Lower lobe of right lung (tissue), 2 donors: ENCODE results near the gene JAML. TPM values are rescaled to one million over a fixed set of nuclear protein-coding genes. Genes with fewer than 3 reads are reported as not detected.
A peak's percentile ranks its signal among the peaks of the same experiment; 100 is the strongest.

ENCODE experiments used
- ATAC-seq, 2 donors: fragments of 200-7000 bp; cut with Tn5 transposase; one replicate each; pipeline ENCODE4 v1.9.1; 2020 to 2022; ENCODE audit warnings: mild to moderate bottlenecking in 2 of 2, moderate library complexity in 2 of 2
- DNase-seq: peaks from one replicate; pipeline ENCODE4 v3.0.0-alpha.2; 2020
- H3K27ac ChIP-seq: fragments of 200-600 bp; one replicate; pipeline ENCODE4 v1.8.0; 2022
- H3K27me3 ChIP-seq: fragments of 200-600 bp; one replicate; pipeline ENCODE4 v1.8.0; 2022; ENCODE audit warnings: low read depth
- H3K36me3 ChIP-seq: fragments of 200-600 bp; one replicate; pipeline ENCODE4 v1.8.0; 2022; ENCODE audit warnings: mild to moderate bottlenecking
- H3K4me1 ChIP-seq: fragments of 200-600 bp; one replicate; pipeline ENCODE4 v1.8.0; 2022
- H3K4me3 ChIP-seq: fragments of 200-600 bp; one replicate; pipeline ENCODE4 v1.8.0; 2022; ENCODE audit warnings: mild to moderate bottlenecking
- H3K9me3 ChIP-seq: fragments of 200-600 bp; one replicate; pipeline ENCODE4 v1.8.0; 2022
- CTCF ChIP-seq: fragments of 200-600 bp; IDR thresholded peaks from one replicate; pipeline ENCODE4 v1.8.0; 2022; ENCODE audit warnings: antibody characterized with exemption, mild to moderate bottlenecking
- intact Hi-C: fragments of 100-400 bp; cut with DNase I; formaldehyde crosslinking; loops from one replicate; pipeline ENCODE4 v1.11.0; 2022
- total RNA-seq: library from RNA; stranded (reverse); fragmentation: NEBNext Ultra II Directional; extraction: Animal tissue kit (Norgen Biotek cat#: 25700); gene quantifications from one replicate; pipeline ENCODE4 v1.2.1, GENCODE V29; 2021
- donor health status: DM: no; HTN: yes; CAD: no; lungs with severe emphysema.

The JAML gene
- total RNA-seq, 1 donor from 2014 or later = 163 TPM

GRCh38 chr11:118243993-118244762, 19.4 kb upstream of the JAML start:
- ATAC-seq (no peak), DNase-seq (no peak)
- intact Hi-C loops = no loop called here
- no peaks in the 10 kb centered on the region for H3K9me3 ChIP-seq
- H3K4me1 ChIP-seq = peaks cover 50% of the 10 kb centered on the region
- H3K27me3 ChIP-seq = no peaks in the 10 kb centered on the region
- no peak overlapping the region for H3K27ac ChIP-seq
- no peak overlapping the region for H3K4me3 ChIP-seq
- TF ChIP-seq CTCF = no peak
- H3K36me3 ChIP-seq = no peaks in the 10 kb centered on the region

- intact Hi-C loops = no loop called here
- TF ChIP-seq CTCF = no peak
- Histone ChIP-seq H3K4me3 (no peak overlapping the region), H3K36me3 (no peaks in the 10 kb centered on the region), H3K9me3 (no peaks in the 10 kb centered on the region), H3K27me3 (no peaks in the 10 kb centered on the region), H3K4me1 (peaks cover 60% of the 10 kb centered on the region), H3K27ac (no peak overlapping the region)
- DNase-seq (no peak), ATAC-seq (no peak)
Measured at GRCh38 chr11:118243161-118243560, 18.4 kb upstream of the JAML start.

- DNase-seq = no peak
- Histone ChIP-seq H3K9me3 (no peaks in the 10 kb centered on the region), H3K27me3 (no peaks in the 10 kb centered on the region), H3K4me1 (peaks cover 62% of the 10 kb centered on the region), H3K4me3 (no peak overlapping the region), H3K36me3 (no peaks in the 10 kb centered on the region), H3K27ac (peak overlapping the region; percentile 78)
- intact Hi-C loops = no loop called here
- TF ChIP-seq CTCF = no peak
- no peak for ATAC-seq
Measured at GRCh38 chr11:118241764-118242098, 16.9 kb upstream of the JAML start.

- DNase-seq (peak; percentile 52), ATAC-seq (peak; percentile 84 to 90)
- Histone ChIP-seq H3K4me1 (peaks cover 60% of the 10 kb centered on the region), H3K27me3 (no peaks in the 10 kb centered on the region), H3K9me3 (no peaks in the 10 kb centered on the region), H3K4me3 (no peak overlapping the region), H3K36me3 (no peaks in the 10 kb centered on the region), H3K27ac (peak overlapping the region; percentile 78)
- intact Hi-C loops = no loop called here
- no peak for TF ChIP-seq CTCF
Measured at GRCh38 chr11:118240999-118241763, 16.4 kb upstream of the JAML start.

GRCh38 chr11:118239509-118240205, 14.8 kb upstream of the JAML start:
- no peak overlapping the region for H3K4me3 ChIP-seq
- no peaks in the 10 kb centered on the region for H3K9me3 ChIP-seq
- intact Hi-C loops = no loop called here
- peaks cover 60% of the 10 kb centered on the region for H3K4me1 ChIP-seq
- peak overlapping the region; percentile 42 for H3K27ac ChIP-seq
- no peak for TF ChIP-seq CTCF
- ATAC-seq (no peak), DNase-seq (no peak)
- H3K27me3 ChIP-seq = no peaks in the 10 kb centered on the region
- no peaks in the 10 kb centered on the region for H3K36me3 ChIP-seq
